GM12801 (cell line): ENCODE measurements around the gene ABCA2.

ENCODE experiments used
- TF ChIP-seq, protein P1 (sequence below): IDR thresholded peaks from one replicate; pipeline ENCODE4 v1.5.1; 2011; ENCODE audit warnings: control low read depth; ENCODE audit not compliant: insufficient read length; ENCODE audit errors: extremely low read depth

ABCA2 gene

DNA sequence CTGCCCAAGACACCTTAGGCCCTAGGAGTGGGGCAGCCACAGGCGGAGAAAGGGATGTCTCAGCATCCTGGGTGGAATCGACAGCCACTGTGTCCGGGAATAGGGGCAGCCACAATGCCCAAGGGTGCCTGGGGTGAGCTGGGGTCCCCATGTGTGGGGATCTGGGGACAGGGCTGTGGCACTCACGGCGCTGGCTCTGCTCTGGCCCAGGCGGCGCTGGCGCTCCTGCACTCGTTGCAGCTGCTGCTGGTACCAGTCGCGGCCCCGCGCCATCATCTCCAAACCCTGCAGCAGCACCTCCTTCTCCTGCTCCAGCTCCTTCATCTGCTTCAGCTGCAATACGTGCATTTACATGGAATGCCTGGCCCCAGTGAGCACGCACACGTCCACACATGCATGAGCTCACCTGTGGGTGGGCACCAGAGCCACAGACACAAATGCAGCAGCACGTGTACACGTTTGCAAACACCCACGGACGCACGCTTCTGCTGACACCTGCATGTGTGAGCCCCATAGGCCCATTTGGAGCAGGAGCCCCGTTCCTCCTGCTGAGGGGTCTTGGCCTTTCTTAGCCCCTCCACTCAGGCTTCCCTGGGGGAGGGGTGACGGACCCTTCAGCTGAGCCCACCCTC is 37.4 kb upstream of the ABCA2 start:
- TF ChIP-seq, protein P1, sequence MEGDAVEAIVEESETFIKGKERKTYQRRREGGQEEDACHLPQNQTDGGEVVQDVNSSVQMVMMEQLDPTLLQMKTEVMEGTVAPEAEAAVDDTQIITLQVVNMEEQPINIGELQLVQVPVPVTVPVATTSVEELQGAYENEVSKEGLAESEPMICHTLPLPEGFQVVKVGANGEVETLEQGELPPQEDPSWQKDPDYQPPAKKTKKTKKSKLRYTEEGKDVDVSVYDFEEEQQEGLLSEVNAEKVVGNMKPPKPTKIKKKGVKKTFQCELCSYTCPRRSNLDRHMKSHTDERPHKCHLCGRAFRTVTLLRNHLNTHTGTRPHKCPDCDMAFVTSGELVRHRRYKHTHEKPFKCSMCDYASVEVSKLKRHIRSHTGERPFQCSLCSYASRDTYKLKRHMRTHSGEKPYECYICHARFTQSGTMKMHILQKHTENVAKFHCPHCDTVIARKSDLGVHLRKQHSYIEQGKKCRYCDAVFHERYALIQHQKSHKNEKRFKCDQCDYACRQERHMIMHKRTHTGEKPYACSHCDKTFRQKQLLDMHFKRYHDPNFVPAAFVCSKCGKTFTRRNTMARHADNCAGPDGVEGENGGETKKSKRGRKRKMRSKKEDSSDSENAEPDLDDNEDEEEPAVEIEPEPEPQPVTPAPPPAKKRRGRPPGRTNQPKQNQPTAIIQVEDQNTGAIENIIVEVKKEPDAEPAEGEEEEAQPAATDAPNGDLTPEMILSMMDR: no peak

DNA sequence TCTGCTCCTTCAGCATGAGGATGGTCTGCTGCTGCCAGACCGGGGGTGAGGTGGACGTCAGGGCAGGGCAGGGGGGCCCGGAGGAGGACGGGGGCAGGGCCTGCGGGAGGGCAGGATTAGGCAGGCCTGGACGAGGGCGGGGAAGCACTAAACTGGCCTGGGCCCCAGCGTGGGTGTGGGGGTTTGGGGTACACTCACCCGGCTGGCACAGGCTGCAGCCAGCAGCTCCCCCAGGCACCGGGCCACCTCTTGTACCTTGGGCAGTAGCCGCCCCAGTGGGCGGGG is 36.8 kb upstream of the ABCA2 start:
- TF ChIP-seq, protein P1: no peak

DNA sequence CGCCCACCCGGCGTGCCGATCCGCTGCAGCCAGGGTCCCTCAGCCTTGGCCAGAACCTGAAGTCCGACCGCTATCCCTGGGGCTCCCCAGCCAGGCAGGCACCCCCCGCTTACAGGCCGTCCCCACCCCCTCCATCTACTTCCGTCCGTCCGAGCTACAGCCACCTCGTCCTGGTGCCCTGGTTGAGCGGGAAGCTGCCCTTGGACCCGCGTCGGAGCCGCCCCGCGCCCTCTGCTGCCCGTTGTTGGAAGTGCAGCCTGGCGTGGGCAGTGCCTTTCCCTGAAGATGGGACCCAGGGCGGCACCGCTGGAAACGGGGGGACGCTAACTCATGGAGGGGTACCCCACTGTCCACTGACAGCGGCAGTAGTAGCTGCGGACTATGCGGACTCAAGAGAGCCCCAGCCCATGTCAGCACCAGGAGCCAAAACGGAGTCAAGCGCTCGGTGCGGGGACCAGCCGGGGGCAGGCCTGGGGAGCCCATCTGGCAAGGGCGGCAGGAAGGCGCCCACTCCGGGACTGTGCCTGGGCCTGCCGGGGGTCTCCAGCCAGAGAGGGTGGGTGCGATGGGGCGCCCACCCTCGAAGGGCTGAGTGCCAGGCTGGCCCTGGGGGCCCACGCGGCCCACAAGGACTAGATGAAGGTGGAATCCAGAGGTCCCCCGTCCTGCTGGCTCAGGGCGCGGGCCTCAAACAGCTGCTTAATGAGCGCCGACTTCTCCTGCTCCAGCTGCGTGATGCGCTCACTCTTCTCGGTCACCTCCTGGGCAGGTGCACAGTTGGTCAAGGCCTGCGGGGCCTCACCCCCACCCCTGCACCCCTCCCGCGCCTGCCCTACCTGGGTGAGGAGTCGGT is 36.2 kb upstream of the ABCA2 start:
- TF ChIP-seq, protein P1: no peak

DNA sequence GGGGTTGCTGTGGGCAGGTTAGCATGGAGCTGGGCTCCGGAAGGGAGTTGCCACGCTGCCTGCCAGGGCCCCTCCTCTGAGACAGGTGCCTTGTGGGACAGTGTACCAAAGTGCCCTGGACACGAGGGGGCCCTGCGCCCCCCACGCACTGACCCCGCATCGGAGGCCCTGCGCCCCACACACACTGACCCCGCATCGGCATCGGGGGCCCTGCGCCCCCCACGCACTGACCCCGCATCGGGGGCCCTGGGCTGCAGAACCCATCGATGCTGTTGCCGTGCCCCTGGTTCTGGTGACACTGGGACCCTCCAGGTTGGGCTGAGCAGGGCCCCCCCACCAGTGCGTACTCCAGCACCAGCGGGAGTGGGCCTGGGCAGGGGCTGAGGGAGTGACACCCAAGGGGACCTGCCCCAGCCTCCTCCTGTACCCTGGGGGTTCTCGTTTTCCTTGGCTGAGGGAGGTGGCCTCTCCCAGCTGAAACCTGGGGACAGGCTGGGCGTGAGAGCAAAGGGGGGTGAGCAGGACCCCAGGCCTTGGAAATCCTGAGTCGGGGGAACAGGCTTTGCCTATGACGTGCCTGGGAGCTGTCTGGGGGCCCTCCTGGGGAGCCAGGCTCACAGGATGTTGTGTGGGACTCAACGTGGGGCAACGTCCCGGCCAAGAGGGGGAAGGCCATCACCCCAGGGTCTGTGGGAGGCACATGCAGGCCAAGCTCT is 35.4 kb upstream of the ABCA2 start:
- TF ChIP-seq, protein P1: no peak

DNA sequence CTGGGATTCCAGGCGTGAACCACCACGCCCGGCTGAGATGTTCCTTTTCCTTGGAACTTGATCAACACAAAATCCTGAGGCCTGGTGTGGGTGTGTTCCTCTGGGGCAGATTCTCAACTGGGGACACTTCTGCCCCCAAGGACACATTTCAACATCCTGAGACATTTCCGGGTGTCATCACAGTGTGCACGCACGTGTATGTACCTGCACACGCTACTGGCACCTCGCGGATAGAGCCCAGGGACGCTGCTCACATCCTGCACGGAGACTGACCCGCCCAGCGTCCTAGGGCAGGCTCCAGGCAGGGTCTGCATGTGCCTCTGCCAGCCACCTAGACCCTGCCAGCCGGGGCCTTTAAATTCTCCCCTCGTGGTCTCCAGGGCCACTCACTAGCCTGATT is 34.3 kb upstream of the ABCA2 start:
- TF ChIP-seq, protein P1: no peak

DNA sequence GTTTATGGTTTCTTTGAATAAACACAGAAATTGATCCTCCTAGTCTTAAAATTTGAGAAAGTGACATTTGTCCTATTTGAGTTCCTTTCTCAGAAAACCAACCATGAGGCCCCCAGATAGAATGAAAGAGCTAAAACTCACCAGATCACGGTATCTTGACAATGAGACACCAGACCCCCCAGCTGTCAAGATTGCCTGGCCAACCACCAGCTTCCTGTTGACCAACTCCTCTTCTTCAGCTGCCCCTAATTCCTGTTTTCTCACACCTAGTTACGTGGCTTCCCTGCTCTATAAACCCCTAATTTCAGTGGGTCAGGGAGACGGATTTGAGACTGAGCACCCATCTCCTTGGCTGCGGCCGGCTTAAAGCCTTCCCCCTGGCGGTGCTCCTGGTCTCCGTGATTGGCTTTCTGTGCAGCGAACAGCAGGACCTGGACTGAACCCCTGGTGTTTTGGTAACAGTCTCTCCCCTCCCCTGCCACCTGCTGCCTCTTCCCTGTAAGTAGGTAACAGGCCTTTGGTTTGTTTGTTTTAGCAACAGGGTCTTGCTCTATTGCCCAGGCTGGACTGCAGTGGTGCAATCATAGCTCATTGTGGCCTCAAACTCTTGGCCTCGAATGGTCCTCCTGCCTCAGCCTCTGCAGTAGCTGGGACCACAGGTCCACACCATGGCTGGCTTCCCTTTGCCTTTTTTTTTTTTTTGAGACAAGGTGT is 30.6 kb upstream of the ABCA2 start:
- TF ChIP-seq, protein P1: no peak

DNA sequence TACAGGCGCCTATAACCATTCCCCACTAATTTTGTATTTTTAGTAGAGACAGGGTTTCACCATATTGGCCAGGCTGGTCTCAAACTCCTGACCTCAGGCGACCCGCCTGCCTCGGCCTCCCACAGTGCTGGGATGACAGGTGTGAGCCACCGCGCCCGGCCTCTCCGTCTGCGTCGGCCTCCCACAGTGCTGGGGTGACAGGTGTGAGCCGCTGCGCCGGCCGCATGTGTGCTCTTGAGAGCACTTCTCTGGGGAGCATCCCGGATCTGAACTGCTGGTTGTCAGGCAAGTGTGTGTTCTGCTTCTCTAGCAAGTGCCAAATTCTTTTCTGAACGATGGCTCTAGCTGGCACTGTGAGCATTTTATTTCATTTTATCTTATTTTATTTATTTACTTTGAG is 29.5 kb upstream of the ABCA2 start:
- TF ChIP-seq, protein P1: no peak
